ENCODE measurements around the gene C1orf105.

DNA sequence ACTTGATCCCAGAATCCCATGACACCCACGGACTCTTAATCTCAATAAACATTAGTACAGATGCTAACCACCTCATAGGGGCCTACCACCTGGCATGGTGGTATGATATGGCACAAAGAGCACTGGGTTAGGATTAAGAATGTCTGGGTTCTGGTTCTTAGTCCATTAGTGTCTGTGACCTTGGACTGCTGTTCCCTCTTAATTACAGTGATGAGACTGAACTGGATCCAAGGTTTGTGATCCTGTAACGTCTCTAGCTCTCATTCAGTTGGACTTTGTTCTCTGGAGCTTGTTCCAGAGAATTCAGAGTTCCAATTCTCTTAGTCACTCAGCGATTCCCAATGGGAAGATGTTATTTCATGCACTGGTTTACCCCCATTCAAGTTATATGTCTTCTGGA is 47.0 kb downstream of the C1orf105 start:
- no peak for TF ChIP-seq POLR2A (IDR thresholded peaks at IDR 0.05)
- no peak for TF ChIP-seq POLR2AphosphoS5 (IDR thresholded peaks at IDR 0.05)
- TF ChIP-seq, protein P1, sequence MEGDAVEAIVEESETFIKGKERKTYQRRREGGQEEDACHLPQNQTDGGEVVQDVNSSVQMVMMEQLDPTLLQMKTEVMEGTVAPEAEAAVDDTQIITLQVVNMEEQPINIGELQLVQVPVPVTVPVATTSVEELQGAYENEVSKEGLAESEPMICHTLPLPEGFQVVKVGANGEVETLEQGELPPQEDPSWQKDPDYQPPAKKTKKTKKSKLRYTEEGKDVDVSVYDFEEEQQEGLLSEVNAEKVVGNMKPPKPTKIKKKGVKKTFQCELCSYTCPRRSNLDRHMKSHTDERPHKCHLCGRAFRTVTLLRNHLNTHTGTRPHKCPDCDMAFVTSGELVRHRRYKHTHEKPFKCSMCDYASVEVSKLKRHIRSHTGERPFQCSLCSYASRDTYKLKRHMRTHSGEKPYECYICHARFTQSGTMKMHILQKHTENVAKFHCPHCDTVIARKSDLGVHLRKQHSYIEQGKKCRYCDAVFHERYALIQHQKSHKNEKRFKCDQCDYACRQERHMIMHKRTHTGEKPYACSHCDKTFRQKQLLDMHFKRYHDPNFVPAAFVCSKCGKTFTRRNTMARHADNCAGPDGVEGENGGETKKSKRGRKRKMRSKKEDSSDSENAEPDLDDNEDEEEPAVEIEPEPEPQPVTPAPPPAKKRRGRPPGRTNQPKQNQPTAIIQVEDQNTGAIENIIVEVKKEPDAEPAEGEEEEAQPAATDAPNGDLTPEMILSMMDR (IDR thresholded peaks at IDR 0.05): no peak
- no peak for TF ChIP-seq EP300 (IDR thresholded peaks at IDR 0.05)
